Pancreas (tissue), 10 donors: ENCODE measurements around the gene LRRC47. TPM values are rescaled to one million over a fixed set of nuclear protein-coding genes. Genes with fewer than 3 reads are reported as not detected.
"Not testable (repeated sequence)": the region's sequence is repeated elsewhere in the genome, so short reads cannot be mapped to it uniquely, and the experiment has no call there.

Experiments used
- ATAC-seq, 4 donors: fragments of 200-7000 bp; cut with Tn5 transposase; one replicate each; pipeline versions ENCODE4 v1.8.0 to v1.9.1; 2020; ENCODE audit warnings: mild to moderate bottlenecking in 4 of 4, moderate library complexity in 4 of 4
- DNase-seq, 6 donors: peaks; one replicate each; pipeline ENCODE4 v3.0.0-alpha.2; 2020
- FAIRE-seq: peaks from 2 replicates; lab custom pipeline; 2012; peaks lifted over from hg19 to GRCh38; lab: Jason Lieb, UNC
- H3K27ac ChIP-seq, 4 donors: fragments of 200-600 bp; sonication (generic); 1 replicate in 3 of 4; 2 replicates in 1 of 4; pipeline versions ENCODE4 v1.5.0 to v1.8.0; 2020
- H3K27me3 ChIP-seq, 4 donors: fragments of 200-600 bp; one replicate each; pipeline ENCODE4 v1.8.0; 2021
- H3K36me3 ChIP-seq, 3 donors: fragments of 200-600 bp; sonication (generic) in 1 of 3; one replicate each; pipeline versions ENCODE4 v1.5.0 to v1.8.0; 2020 to 2021
- H3K4me1 ChIP-seq, 3 donors: fragments of 200-600 bp; one replicate each; pipeline ENCODE4 v1.8.0; 2021
- H3K4me3 ChIP-seq, 4 donors: fragments of 200-600 bp; sonication (generic) in 2 of 4; one replicate each; pipeline versions ENCODE4 v1.5.0 to v1.8.0; 2020 to 2021
- H3K9me3 ChIP-seq, 4 donors: fragments of 200-600 bp; one replicate each; pipeline ENCODE4 v1.8.0; 2021
- WGBS, 2 donors: extraction: QIAGEN DNeasy Blood & Tissue Kit; methylation state at CpG; one replicate each; pipeline ENCODE4 v1.1.7; 2013; 5-methylcytosine and 5-hydroxymethylcytosine counted together
- intact Hi-C, 3 donors: fragments of 100-400 bp; cut with DNase I; formaldehyde crosslinking; loops; one replicate each; pipeline versions ENCODE4 v1.11.1 to v1.14.2; 2022
- polyA plus RNA-seq, 2 donors: library from polyadenylated mRNA; stranded (reverse); fragments of 200-250 nt; gene quantifications; one replicate each; pipeline ENCODE4 v1.2.3, GENCODE V29; 2013
- total RNA-seq, 6 donors: library from RNA; stranded (reverse); fragmentation: NEBNext Ultra II Directional in 4 of 6; extraction: Animal tissue kit (Norgen Biotek cat#: 25700) in 4 of 6; gene quantifications; one replicate each; pipeline versions ENCODE4 v1.2.1 to v1.2.4, GENCODE V29; 2021 to 2023
- TF ChIP-seq, protein P1 (sequence below), 4 donors: fragments of 200-600 bp; sonication (generic) in 3 of 4; IDR thresholded peaks; one replicate each; pipeline versions ENCODE4 v1.5.0 to v1.8.0; 2021; ENCODE audit warnings: antibody characterized with exemption in 4 of 4
- donor health status: healthy with polysubstance abuse.
- donor health status: DM: no; HTN: no; CAD: no; lungs with moderate emphysema.
- donor health status: DM: no; HTN: no; CAD: no.
- donor health status: control.
- donor health status: control.
- donor health status: Bipolar disorder and iron deficiency.
- donor health status: DM: yes; HTN: yes; CAD: no.
- donor health status: DM: no; HTN: no; CAD: no.
- donor health status: DM: no; HTN: no; CAD: no.
- donor health status: DM: yes; HTN: yes; CAD: no.

Gene LRRC47
- total and polyA plus RNA-seq, 8 donors = 15.7 to 34.3 (median 25.7) TPM

DNA sequence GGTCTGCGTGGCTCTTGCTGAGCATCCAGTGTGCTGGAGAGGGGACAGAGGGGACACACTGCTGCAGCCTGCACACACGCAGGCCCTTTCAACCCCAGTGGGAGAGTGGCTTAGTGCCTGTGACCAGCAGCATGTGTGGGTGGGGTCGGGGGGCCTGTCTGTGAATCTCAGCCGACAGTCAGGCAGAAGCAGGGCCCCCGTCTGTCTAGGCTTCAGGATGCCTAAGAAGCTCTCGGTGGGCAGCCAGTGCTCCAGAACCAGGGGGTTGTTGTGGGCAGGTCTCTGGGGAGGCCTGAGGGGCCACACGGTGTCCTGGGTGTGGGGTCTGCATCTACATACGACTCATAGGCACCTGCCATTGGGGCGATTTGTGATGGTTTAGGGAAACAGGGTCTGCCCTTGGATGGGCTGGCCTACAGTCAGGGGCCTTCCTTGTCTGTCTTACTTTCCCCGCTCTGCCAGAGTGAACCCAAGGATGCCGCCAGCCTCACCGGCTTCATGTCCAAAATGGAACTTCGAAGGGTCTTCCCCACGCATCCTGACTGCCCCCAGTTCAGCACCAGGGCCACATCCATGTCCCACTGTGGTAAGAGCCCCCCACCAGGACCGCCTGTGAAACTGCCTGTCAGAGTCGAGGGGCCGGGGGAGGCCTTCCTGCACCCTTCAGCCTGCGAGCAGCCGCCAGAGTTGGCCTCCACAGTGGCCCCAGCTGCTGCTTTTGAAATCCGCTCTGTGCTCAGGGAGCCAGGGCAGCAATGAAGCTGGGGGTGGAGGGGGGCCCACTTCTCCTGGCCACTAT, 42.4 kb downstream of the LRRC47 start:
- DNase-seq = peak in 2 of 6 donors; percentile 49 to 54
- TF ChIP-seq, protein P1, sequence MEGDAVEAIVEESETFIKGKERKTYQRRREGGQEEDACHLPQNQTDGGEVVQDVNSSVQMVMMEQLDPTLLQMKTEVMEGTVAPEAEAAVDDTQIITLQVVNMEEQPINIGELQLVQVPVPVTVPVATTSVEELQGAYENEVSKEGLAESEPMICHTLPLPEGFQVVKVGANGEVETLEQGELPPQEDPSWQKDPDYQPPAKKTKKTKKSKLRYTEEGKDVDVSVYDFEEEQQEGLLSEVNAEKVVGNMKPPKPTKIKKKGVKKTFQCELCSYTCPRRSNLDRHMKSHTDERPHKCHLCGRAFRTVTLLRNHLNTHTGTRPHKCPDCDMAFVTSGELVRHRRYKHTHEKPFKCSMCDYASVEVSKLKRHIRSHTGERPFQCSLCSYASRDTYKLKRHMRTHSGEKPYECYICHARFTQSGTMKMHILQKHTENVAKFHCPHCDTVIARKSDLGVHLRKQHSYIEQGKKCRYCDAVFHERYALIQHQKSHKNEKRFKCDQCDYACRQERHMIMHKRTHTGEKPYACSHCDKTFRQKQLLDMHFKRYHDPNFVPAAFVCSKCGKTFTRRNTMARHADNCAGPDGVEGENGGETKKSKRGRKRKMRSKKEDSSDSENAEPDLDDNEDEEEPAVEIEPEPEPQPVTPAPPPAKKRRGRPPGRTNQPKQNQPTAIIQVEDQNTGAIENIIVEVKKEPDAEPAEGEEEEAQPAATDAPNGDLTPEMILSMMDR (IDR thresholded peaks at IDR 0.05) = no peak
- no peak for FAIRE-seq
- Histone ChIP-seq H3K27me3 (no peaks in the 10 kb centered on the region), H3K4me1 (no peaks in the 10 kb centered on the region), H3K27ac (no peak overlapping the region), H3K4me3 (no peak overlapping the region), H3K9me3 (no peaks in the 10 kb centered on the region), H3K36me3 (no peaks in the 10 kb centered on the region)
- WGBS, 2 donors = 69 to 83% methylated on average over 20 of the region's 20 CpGs
- intact Hi-C loops = no loop called here
- no peak for ATAC-seq

DNA sequence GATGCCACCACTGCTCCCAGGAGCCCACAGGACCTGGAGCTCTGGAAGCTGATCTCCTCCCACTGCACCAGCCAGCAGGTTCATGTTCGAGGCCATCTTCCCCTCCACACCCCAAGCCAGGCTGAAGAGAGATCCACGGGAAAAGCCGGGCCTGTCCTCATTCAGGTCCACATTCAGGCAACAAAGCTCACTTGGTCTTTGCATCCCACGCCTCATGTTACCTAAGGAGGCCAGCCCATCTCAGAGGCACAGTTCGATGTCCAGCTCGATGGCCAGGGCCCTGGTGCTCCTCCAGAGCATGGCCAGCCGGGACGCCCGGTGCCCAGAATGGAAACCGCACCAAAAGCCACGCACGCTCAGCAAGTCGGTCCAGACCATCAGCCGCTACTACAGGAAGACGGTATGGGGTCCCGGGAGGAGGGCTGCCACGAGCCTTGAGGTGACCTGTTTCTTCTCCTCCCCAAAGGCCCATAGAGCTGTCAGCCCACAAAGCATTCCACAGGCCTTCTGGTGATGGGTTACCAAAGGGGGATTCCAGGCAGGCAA, 43.8 kb downstream of the LRRC47 start, which contains the start of gene CCDC27:
Gene CCDC27, plus strand, starts transcription at position 51 of the 546 bp plus-strand sequence. Its CDS starts 32 bp downstream, at position 83.
- TF ChIP-seq, protein P1 (IDR thresholded peaks at IDR 0.05) = no peak
- Histone ChIP-seq H3K9me3 (no peaks in the 10 kb centered on the region), H3K4me1 (peaks cover 0 to 5% (median 0%) of the 10 kb centered on the region in 3 donors), H3K27me3 (no peaks in the 10 kb centered on the region), H3K36me3 (no peaks in the 10 kb centered on the region), H3K4me3 (no peak within 1 kb of the TSS), H3K27ac (no peak within 1 kb of the TSS)
- 81 to 89% methylated on average over 17 of the region's 17 CpGs for WGBS, 2 donors
- intact Hi-C loops = no loop called here
- FAIRE-seq = no peak
- peak in 2 of 6 donors; percentile 17 to 37 for DNase-seq
- ATAC-seq = no peak

DNA sequence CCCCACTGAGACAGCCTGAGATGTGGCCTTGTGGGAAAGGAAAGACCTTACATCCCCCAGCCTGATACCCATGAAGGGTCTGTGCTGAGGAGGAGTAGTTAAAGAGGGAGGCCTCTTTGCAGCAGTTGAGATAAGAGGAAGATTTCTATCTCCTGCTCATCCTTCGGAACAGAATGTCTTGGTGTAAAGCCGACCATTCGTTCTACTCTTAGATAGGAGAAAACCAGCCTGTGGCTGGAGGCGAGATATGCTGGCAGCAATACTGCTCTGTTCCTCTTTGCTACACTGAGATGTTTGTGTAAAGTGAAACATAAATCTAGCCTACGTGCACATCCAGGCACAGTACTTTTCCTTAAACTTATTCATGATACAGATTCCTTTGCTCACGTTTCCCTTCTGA, 45.6 kb downstream of the LRRC47 start:
- Histone ChIP-seq H3K27ac (no peak overlapping the region), H3K27me3 (no peaks in the 10 kb centered on the region), H3K9me3 (no peaks in the 10 kb centered on the region), H3K4me3 (no peak overlapping the region), H3K4me1 (peaks cover 0 to 6% (median 0%) of the 10 kb centered on the region in 3 donors), H3K36me3 (no peaks in the 10 kb centered on the region)
- TF ChIP-seq, protein P1 (IDR thresholded peaks at IDR 0.05) = no peak
- no peak for ATAC-seq
- intact Hi-C loops = no loop called here
- 40 to 60% methylated on average over 6 of the region's 6 CpGs for WGBS, 2 donors
- DNase-seq = no peak
- no peak for FAIRE-seq

DNA sequence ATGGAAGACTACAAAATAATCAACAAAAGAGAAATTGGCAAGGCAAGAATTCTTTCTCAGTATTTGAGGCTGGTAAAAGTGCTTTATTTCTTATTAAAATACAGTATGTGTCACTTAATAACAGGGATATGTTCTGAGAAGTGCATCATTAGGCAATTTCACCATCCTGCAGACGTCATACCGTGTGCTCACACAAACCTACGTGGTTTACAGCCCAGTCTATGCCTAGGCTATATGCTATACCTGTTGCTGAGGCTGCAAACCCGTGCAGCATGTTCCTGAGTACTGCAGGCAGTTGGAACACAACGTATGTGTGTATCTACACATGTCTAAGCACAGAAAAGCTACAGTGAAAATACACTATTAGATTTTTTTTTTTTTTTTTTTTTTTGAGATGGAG, 46.8 kb downstream of the LRRC47 start:
- Histone ChIP-seq H3K36me3 (no peaks in the 10 kb centered on the region), H3K4me1 (peaks cover 0 to 6% (median 0%) of the 10 kb centered on the region in 3 donors), H3K9me3 (no peaks in the 10 kb centered on the region), H3K27ac (no peak overlapping the region), H3K27me3 (no peaks in the 10 kb centered on the region), H3K4me3 (no peak overlapping the region)
- intact Hi-C loops = no loop called here
- no peak for ATAC-seq
- DNase-seq = no peak
- 50 to 59% methylated on average over 5 of the region's 5 CpGs for WGBS, 2 donors
- no peak for FAIRE-seq
- TF ChIP-seq, protein P1 (IDR thresholded peaks at IDR 0.05) = no peak

DNA sequence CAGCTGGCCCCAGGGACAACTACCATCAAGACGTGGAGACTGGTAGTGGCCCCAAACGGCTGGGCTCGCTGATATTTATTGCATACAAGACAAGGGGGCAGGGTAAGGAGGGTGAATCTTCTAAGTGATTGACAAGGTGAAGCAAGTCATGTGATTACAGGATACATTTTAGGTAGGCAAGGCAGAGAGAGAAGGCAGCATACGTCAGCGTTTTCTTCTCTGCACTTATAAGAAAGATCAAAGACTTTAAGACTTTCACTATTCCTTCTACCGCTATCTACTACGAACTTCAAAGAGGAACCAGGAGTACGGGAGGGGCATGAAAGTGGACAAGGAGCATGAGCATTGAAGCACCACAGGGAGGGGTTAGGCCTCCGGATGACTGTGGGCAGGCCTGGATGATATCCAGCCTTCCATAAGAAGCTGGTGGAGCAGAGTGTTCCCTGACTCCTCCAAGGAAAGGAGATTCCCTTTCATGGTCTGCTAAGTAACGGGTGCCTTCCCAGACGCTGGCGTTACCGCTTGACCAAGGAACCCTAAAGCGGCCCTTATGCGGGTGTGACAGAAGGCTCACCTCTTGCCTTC, 47.9 kb downstream of the LRRC47 start:
- H3K9me3 ChIP-seq, H3K27me3 ChIP-seq, DNase-seq, H3K27ac ChIP-seq, intact Hi-C loops, H3K36me3 ChIP-seq, H3K4me1 ChIP-seq, ATAC-seq, H3K4me3 ChIP-seq, FAIRE-seq: not testable (repeated sequence)
- 84 to 86% methylated on average over 15 of the region's 15 CpGs for WGBS, 2 donors
